ENCODE results near the gene ZNF260.

GRCh38 chr19:36527873-36528193 is 238 bp downstream of the ZNF260 start:
- TF ChIP-seq CTCF (IDR thresholded peaks at IDR 0.05; ENCODE audit: insufficient read depth, low read length, poor library complexity, severe bottlenecking): no peak
- no peak for TF ChIP-seq EZH2phosphoT487 (conservative IDR thresholded peaks at IDR 0.05; ENCODE audit: low read length)

All from SU-DHL-6 (cell line).